Measurements from ENCODE around the gene JUNB.

DNA sequence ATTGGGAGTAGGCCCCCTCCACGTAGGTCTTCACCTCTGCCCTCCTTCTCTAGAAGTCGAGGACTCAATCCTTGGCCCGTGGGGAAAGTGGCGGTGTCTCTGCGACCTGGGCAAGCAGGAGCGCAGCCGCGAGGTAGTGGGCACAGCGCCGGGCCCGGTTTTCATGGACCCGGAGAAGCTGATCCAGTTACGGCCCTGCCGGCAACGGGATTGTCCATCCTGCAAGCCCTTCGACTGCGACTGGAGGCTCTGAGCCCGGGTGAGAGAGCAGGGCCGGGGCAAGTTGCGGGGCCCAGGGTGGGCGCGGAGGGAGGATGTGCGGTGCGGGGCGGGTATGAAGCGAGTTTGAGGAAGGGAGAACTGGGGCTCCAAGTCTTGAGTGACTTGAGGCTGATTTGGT is 12.8 kb downstream of the JUNB start:
- TF ChIP-seq, protein P1, sequence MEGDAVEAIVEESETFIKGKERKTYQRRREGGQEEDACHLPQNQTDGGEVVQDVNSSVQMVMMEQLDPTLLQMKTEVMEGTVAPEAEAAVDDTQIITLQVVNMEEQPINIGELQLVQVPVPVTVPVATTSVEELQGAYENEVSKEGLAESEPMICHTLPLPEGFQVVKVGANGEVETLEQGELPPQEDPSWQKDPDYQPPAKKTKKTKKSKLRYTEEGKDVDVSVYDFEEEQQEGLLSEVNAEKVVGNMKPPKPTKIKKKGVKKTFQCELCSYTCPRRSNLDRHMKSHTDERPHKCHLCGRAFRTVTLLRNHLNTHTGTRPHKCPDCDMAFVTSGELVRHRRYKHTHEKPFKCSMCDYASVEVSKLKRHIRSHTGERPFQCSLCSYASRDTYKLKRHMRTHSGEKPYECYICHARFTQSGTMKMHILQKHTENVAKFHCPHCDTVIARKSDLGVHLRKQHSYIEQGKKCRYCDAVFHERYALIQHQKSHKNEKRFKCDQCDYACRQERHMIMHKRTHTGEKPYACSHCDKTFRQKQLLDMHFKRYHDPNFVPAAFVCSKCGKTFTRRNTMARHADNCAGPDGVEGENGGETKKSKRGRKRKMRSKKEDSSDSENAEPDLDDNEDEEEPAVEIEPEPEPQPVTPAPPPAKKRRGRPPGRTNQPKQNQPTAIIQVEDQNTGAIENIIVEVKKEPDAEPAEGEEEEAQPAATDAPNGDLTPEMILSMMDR (IDR thresholded peaks at IDR 0.05), result no peak
- TF ChIP-seq POLR2A (IDR thresholded peaks at IDR 0.05) (no peak), POLR2AphosphoS5 (IDR thresholded peaks at IDR 0.05; ENCODE audit: insufficient read depth in 1 of 2, low read depth in 1 of 2) (no peak)
